HG03520 (cell line): ENCODE results near the gene BPIFA1.

Experiments
- ATAC-seq: cut with Tn5 transposase; IDR thresholded peaks from one replicate; pipeline ENCODE4 v1.9.1; 2021; ENCODE audit warnings: mild to moderate bottlenecking, moderate library complexity; ENCODE audit not compliant: unreplicated experiment

BPIFA1 gene

DNA sequence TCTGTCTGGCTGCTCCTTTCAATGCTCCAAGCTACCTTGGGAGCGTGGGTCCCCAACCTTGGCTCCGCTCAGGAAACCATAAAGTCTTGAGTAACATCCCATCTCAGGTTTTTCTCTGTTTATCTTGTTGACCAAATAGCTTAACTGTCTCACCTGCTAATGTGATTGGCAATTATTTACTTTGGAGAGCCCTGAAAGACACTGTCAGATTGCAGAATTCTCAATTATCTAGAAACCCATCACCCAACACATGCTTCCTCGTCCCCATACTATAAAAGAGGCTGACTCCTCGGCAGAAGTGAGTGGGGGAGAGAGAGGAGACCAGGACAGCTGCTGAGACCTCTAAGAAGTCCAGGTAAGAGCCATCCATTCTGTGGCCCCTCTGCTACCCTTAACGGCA lies at the start of gene BPIFA1:
Gene BPIFA1 (plus strand): TSS at position 301 of the 400 bp plus-strand sequence. CDS start 1,716 bp downstream, outside the sequence.
- no peak for ATAC-seq

- no peak for ATAC-seq
These were observed 48.3 kb upstream of the BPIFA1 start for GRCh38 chr20:33187491-33187890.

GRCh38 chr20:33188421-33188820 lies 47.4 kb upstream of the BPIFA1 start:
- ATAC-seq: no peak

DNA sequence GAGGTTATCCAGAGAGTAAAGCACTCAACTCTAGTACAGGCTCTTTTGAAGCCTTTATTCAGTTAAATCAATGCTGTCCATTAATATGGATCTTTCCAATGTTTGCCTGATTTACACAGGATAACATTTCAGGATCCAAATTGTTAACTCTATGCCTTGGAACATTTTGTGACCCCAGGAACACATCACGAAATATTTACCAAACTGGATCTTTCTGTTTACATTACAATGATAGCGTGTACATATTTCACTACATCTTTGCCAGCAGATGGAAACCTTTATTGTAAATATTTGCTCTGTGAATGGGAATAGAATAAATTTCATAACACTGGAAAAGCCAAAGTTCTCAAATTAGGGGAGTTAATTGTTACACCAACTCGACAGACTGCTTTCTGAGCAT lies 44.3 kb upstream of the BPIFA1 start:
- no peak for ATAC-seq

GRCh38 chr20:33191955-33192354 lies 43.8 kb upstream of the BPIFA1 start:
- no peak for ATAC-seq

GRCh38 chr20:33192912-33193501 lies 42.8 kb upstream of the BPIFA1 start:
- ATAC-seq: no peak

DNA sequence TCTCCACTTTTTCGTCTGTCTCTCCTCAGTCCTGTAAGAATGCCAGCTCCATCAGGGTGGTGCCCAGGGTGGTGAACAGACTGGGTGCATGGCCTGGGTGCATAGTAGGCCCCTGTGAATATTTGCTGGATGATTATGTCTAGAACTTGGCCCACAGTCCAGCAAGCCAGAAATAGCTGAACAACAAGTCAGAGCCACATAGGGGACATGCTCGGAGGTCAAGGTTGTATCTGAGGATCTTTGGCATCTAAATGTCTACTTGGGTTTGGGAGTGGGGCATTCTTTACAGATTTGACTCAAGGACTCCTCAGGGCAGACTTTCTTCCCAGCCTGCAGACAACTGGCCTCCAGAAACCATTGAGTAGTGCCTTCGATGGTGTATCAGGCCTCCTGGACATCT lies 36.8 kb upstream of the BPIFA1 start:
- ATAC-seq: no peak

- ATAC-seq: no peak
These were observed 33.3 kb upstream of the BPIFA1 start for GRCh38 chr20:33202451-33202850.

DNA sequence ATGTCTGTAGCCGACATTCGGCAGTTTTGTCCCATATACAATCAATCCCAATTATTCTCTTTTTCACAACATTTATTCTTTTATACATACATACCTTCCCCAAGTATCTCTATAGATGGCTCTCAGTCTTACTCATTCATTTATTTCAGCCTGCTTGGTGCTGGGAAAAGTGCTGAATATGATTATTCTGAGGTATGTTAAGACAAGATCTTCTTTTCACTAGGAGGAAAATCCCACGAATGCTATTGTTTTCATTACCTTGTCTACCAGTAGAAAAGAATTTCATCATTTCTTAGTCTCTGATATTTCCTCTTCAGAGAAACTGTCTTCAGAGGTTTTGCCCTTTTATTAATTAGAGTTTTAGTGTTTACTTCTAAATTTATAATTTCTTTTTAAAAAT lies 32.4 kb upstream of the BPIFA1 start:
- ATAC-seq: no peak

- no peak for ATAC-seq
These were observed 26.0 kb upstream of the BPIFA1 start for GRCh38 chr20:33209789-33210188.

DNA sequence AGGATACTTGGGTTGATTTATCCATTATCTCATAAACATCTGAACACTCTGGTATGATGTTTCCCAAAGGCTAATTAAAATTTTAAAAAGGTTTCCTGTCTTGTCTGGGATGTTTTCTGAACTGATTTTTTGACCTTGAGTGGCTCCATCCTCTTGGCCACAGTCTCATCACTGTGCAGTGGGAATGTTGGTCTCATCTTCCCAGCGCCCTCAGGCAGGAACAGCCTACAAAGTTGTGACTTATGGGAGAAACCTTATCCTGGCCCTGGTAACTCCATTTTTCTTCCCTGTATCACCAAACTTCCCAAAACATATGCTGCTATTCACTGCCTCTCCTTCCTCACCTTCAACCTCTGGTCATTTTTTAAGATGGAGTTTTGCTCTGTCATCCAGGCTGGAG lies 25.4 kb upstream of the BPIFA1 start:
- no peak for ATAC-seq

- no peak for ATAC-seq
These were observed 23.9 kb upstream of the BPIFA1 start for GRCh38 chr20:33211817-33212424.

- ATAC-seq: no peak
These were observed 18.7 kb upstream of the BPIFA1 start, which contains the start of gene BPIFA3 for GRCh38 chr20:33217052-33217451. BPIFA3 (plus strand) TSS chr20:33217352; CDS start chr20:33217537, 185 bp downstream.

GRCh38 chr20:33224399-33224798 lies 11.4 kb upstream of the BPIFA1 start:
- no peak for ATAC-seq

- ATAC-seq: no peak
These were observed 6.0 kb upstream of the BPIFA1 start for GRCh38 chr20:33229843-33230242.

DNA sequence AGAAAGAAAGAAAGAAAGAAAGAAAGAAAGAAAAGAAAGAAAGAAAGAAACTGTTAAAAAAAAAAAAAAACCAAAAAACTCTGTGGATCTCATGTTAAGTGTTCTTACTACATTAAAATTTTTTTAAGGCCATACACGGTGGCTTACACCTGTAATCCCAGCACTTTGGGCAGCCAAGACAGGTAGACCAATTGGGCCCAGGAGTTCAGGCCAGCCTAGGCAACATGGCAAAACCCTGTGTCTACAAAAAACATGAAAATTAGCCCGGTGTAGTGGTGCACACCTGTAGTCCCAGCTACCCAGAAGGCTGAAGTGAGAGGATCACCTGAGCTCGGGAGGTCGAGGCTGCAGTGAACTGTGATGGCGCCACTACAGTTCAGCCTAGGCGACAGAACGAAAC lies 4.6 kb upstream of the BPIFA1 start:
- ATAC-seq: no peak

- no peak for ATAC-seq
These were observed 3.2 kb upstream of the BPIFA1 start for GRCh38 chr20:33232486-33233072.

- no peak for ATAC-seq
These were observed 2.5 kb upstream of the BPIFA1 start for GRCh38 chr20:33233129-33233774.

- ATAC-seq: no peak
These were observed 1.7 kb upstream of the BPIFA1 start for GRCh38 chr20:33234050-33234449.

- no peak for ATAC-seq
These were observed 555 bp downstream of the BPIFA1 start for GRCh38 chr20:33236351-33236750.

GRCh38 chr20:33237989-33238388 lies 2.2 kb downstream of the BPIFA1 start:
- ATAC-seq: no peak

GRCh38 chr20:33239418-33239817 lies 3.6 kb downstream of the BPIFA1 start:
- no peak for ATAC-seq
